GM06990 (cell line): ENCODE measurements around the gene GUK1.
"Not testable (repeated sequence)": the region's sequence is repeated elsewhere in the genome, so short reads cannot be mapped to it uniquely, and the experiment has no call there.

Experiments used
- DNase-seq: peaks from one replicate; pipeline ENCODE4 v3.0.0-alpha.2; 2011; ENCODE audit not compliant: insufficient read length; ENCODE audit errors: extremely low read depth
- H3K27me3 ChIP-seq: replicated peaks from 2 replicates; pipeline ENCODE4 v1.6.0; 2011; ENCODE audit warnings: low read length; ENCODE audit not compliant: control insufficient read depth, insufficient read depth
- H3K36me3 ChIP-seq: 2 replicates; pipeline ENCODE4 v1.5.1; 2011; ENCODE audit warnings: low read length; ENCODE audit not compliant: control insufficient read depth, insufficient read depth
- H3K4me3 ChIP-seq: replicated peaks from 2 replicates; pipeline ENCODE4 v1.5.1; 2011; ENCODE audit warnings: low read depth, mild to moderate bottlenecking, control low read depth, low read length
- TF ChIP-seq, protein P1 (sequence below): IDR thresholded peaks from 2 replicates; pipeline ENCODE4 v1.5.1; 2011; ENCODE audit warnings: low read length, control low read depth, mild to moderate bottlenecking, inconsistent platforms; ENCODE audit not compliant: insufficient read depth, poor library complexity, severe bottlenecking

The GUK1 gene

DNA sequence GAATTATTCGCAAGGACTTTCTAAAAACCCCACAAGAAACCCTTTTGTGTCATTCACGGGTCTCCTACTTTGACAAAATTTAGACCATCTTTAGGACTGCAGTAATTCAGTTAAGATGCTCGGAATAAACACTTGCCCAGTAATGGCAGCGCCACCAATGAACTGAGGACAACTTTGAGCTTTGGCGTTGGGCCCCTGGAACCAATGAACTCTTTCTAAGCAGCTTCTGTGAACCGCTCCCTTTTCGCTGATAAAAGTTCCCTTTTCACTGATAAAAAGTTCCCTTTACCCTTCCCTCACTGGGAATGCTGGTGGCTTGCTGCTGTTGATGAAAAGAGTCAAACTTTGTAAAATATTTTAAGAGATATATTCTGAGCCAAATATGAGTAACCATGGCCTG lies 29.5 kb upstream of the GUK1 start:
- peaks cover 15% of the 10 kb centered on the region for H3K36me3 ChIP-seq
- no peak for DNase-seq
- H3K27me3 ChIP-seq = no peaks in the 10 kb centered on the region
- H3K4me3 ChIP-seq = no peak overlapping the region
- TF ChIP-seq, protein P1, sequence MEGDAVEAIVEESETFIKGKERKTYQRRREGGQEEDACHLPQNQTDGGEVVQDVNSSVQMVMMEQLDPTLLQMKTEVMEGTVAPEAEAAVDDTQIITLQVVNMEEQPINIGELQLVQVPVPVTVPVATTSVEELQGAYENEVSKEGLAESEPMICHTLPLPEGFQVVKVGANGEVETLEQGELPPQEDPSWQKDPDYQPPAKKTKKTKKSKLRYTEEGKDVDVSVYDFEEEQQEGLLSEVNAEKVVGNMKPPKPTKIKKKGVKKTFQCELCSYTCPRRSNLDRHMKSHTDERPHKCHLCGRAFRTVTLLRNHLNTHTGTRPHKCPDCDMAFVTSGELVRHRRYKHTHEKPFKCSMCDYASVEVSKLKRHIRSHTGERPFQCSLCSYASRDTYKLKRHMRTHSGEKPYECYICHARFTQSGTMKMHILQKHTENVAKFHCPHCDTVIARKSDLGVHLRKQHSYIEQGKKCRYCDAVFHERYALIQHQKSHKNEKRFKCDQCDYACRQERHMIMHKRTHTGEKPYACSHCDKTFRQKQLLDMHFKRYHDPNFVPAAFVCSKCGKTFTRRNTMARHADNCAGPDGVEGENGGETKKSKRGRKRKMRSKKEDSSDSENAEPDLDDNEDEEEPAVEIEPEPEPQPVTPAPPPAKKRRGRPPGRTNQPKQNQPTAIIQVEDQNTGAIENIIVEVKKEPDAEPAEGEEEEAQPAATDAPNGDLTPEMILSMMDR = no peak

DNA sequence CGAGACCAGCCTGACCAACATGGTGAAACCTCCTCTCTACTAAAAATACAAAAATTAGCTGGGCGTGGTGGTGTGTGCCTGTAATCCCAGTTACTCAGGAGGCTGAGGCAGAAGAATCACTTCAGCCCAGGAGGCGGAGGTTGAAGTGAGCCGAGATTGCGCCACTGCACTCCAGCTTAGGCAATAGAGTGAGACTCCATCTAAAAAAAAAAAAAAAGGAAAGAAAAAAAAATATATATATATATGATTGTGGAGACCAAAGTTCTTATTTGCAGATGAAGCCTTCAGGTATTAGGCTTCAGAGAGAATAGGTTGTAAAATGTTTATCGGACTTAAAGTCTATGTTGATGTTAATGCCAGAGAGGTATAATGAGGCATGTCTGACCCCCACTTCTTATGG lies 28.8 kb upstream of the GUK1 start:
- not testable (repeated sequence) for H3K4me3 ChIP-seq, DNase-seq, H3K27me3 ChIP-seq, H3K36me3 ChIP-seq

DNA sequence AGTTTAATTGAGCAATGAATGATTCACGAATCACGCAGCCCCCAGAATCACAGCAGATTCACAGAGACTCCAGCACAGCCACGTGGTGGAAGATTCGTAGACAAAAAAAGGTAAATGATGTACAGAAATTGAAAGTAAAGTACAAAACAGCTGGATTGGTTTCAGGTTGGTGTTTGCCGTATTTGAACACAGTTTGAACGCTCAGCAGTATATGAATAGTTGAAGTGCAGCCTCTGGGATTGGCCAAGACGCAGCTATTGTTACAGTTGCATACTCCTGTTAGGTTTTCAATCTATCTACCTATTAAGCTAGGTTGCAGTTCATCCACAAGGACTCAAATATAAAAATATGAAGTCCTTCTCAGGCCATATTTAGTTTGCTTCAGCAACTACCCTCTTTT lies 27.9 kb upstream of the GUK1 start:
- H3K36me3 ChIP-seq = peaks cover 4% of the 10 kb centered on the region
- H3K27me3 ChIP-seq = no peaks in the 10 kb centered on the region
- no peak overlapping the region for H3K4me3 ChIP-seq
- DNase-seq = no peak
- TF ChIP-seq, protein P1 = no peak

DNA sequence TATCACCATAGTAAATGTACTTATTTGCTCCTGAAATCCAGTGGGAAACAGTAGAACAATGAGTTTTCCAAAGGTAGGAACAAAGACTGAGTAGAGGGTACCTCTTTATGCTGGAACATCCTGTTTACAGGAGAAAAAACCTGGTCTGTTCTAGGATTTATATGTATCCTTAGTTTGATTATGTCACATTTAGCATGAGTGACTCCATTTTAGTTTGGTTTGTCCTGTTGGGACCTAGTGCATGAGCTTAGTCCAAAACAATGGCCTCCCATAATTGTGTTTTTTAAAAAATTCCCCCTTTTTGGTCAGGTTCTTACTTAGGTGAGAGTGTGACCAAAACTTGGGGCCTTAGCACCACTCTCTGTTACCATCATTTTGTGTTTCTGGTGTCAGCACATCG lies 27.5 kb upstream of the GUK1 start:
- no peak overlapping the region for H3K4me3 ChIP-seq
- H3K27me3 ChIP-seq = no peaks in the 10 kb centered on the region
- peaks cover 1% of the 10 kb centered on the region for H3K36me3 ChIP-seq
- TF ChIP-seq, protein P1 = no peak
- DNase-seq = no peak

DNA sequence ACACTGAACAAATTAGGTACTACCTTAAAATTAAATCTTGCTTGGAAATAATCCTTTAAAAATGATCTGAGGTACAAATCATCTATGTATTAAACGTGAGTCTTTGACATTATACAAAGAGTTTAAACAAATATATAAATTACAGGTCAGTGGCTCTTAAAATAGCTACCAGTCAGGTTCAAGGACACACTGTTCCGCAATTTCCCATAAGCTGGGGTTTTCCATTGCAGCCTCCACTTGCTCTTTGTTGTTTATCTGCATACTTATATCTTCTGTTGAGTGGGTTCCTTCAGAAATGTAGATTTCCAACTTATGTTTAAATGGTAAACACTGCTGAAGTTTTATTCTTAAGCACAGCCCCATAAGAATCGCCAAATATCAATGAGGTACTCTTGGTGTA lies 25.3 kb upstream of the GUK1 start:
- H3K27me3 ChIP-seq = no peaks in the 10 kb centered on the region
- H3K4me3 ChIP-seq = no peak overlapping the region
- H3K36me3 ChIP-seq = no peaks in the 10 kb centered on the region
- DNase-seq = no peak
- TF ChIP-seq, protein P1 = no peak

DNA sequence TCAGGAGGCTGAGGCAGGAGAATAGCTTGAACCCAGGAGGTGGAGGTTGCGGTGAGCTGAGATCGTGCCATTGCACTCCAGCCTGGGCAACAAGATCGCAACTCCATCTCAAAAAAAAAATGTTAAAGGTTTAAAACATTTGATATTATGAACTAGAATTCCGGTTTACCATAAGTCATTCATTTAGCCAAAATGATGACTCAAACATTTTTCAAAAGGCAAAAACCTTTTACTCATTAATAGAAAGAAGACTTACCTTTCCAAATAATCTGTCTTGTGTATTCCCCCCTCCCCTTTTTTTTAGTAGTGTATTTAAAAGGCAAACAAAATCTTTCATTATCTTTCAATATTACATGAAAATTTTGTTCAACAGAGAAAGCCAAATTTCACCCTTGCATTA lies 22.7 kb upstream of the GUK1 start:
- TF ChIP-seq, protein P1 = no peak
- no peaks in the 10 kb centered on the region for H3K36me3 ChIP-seq
- H3K4me3 ChIP-seq = no peak overlapping the region

More for the DNA sequence above, 22.7 kb upstream of the GUK1 start:
- no peak for DNase-seq
- no peaks in the 10 kb centered on the region for H3K27me3 ChIP-seq
